ENCODE results near the gene MYO1F. TPM values are rescaled to one million over a fixed set of nuclear protein-coding genes. Genes with fewer than 3 reads are reported as not detected.

MYO1F gene
- total RNA-seq, 1 donor from 2014 or later = 0.10 TPM

GRCh38 chr19:8477889-8478288 lies 99.4 kb downstream of the MYO1F start:
- Mint-ChIP-seq H3K9me3 (ENCODE audit: unreplicated experiment) (peaks cover 12% of the 10 kb centered on the region), H3K4me3 (ENCODE audit: unreplicated experiment) (peak overlapping the region; percentile 16), H3K27ac (ENCODE audit: unreplicated experiment) (peak overlapping the region; percentile 72), H3K27me3 (ENCODE audit: unreplicated experiment) (peaks cover 5% of the 10 kb centered on the region), H3K4me1 (ENCODE audit: low read depth, unreplicated experiment) (peaks cover 8% of the 10 kb centered on the region), H3K36me3 (ENCODE audit: unreplicated experiment) (peaks cover 5% of the 10 kb centered on the region)
- DNase-seq = no peak
- TF ChIP-seq CTCF (IDR thresholded peaks at IDR 0.05; ENCODE audit: partially characterized antibody, unreplicated experiment) = no peak

- H3K27me3 Mint-ChIP-seq (ENCODE audit: unreplicated experiment) = peaks cover 5% of the 10 kb centered on the region
- peaks cover 12% of the 10 kb centered on the region for H3K9me3 Mint-ChIP-seq (ENCODE audit: unreplicated experiment)
- H3K4me1 Mint-ChIP-seq (ENCODE audit: low read depth, unreplicated experiment) = peaks cover 8% of the 10 kb centered on the region
- H3K4me3 Mint-ChIP-seq (ENCODE audit: unreplicated experiment) = no peak overlapping the region
- H3K27ac Mint-ChIP-seq (ENCODE audit: unreplicated experiment) = no peak overlapping the region
- no peak for DNase-seq
- H3K36me3 Mint-ChIP-seq (ENCODE audit: unreplicated experiment) = peaks cover 5% of the 10 kb centered on the region
- TF ChIP-seq CTCF (IDR thresholded peaks at IDR 0.05; ENCODE audit: partially characterized antibody, unreplicated experiment) = no peak
Measured at GRCh38 chr19:8476524-8476923, 100.7 kb downstream of the MYO1F start.

DNA sequence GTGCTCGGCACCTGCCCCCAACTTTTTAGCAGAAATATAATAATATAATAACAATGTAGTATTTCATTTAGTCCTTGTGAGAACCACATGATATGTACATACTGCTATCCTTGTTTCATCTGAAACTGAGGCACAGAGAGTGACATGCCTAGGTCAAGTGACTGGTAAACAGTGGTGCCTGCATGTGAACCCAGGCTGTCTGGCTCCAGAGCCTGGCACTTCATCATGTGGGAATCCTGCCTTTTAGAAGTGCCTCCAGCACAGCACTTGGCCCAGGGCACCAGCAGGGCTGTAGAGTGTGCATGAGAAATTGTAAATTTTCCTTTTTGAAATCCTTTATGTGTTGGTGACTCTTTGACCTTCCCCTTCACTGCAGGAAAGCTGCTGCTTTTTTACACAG lies 102.2 kb downstream of the MYO1F start:
- no peak overlapping the region for H3K27ac Mint-ChIP-seq (ENCODE audit: unreplicated experiment)

DNA sequence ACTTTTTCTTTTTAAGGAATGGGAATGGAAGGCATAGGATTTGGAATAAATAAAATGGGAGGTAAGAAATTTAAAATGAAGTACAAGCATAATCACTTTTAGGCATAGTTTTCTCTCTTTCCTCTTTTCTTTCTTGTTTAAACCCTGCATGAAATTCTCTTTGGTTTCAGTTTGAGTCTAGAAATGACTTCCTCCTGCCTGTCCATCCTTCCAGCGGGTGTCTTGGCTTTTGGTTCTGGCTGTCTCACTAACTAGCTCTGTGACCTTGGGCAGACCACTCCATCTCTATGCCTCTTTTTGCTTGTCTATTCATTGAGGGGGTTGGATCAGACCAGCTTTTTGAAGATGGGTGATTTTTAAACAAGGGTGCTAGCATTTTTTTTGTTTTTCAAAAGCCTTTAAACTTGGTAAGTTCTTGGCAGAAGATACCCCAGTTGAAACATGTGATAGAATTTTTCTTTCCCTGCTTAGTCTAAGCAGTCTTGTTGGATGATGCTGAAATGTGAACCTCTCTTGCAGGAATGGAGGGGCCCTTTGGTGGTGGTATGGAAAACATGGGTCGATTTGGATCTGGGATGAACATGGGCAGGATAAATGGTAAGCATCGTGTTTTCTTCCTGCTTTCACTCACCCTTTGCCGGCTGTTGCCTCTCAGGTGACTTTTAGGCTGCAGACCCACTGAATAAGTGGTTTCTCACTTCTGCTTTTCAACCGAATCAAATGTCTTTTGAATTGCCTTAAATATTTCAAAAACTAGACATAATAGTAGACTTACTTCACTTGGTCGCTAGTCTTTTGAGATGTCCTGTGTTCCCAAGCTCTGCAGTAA lies 103.4 kb downstream of the MYO1F start:
- H3K9me3 Mint-ChIP-seq (ENCODE audit: unreplicated experiment) = peaks cover 6% of the 10 kb centered on the region
- H3K4me3 Mint-ChIP-seq (ENCODE audit: unreplicated experiment) = no peak overlapping the region
- peak overlapping the region; percentile 67 for H3K27ac Mint-ChIP-seq (ENCODE audit: unreplicated experiment)
- H3K36me3 Mint-ChIP-seq (ENCODE audit: unreplicated experiment) = no peaks in the 10 kb centered on the region
- H3K27me3 Mint-ChIP-seq (ENCODE audit: unreplicated experiment) = peaks cover 6% of the 10 kb centered on the region
- H3K4me1 Mint-ChIP-seq (ENCODE audit: low read depth, unreplicated experiment) = peaks cover 5% of the 10 kb centered on the region
- no peak for TF ChIP-seq CTCF (IDR thresholded peaks at IDR 0.05; ENCODE audit: partially characterized antibody, unreplicated experiment)
- no peak for DNase-seq

More for the DNA sequence above, 102.2 kb downstream of the MYO1F start:
- peaks cover 6% of the 10 kb centered on the region for H3K9me3 Mint-ChIP-seq (ENCODE audit: unreplicated experiment)
- peaks cover 6% of the 10 kb centered on the region for H3K27me3 Mint-ChIP-seq (ENCODE audit: unreplicated experiment)
- no peak for DNase-seq
- TF ChIP-seq CTCF (IDR thresholded peaks at IDR 0.05; ENCODE audit: partially characterized antibody, unreplicated experiment) = no peak
- H3K4me1 Mint-ChIP-seq (ENCODE audit: low read depth, unreplicated experiment) = peaks cover 5% of the 10 kb centered on the region
- no peak overlapping the region for H3K4me3 Mint-ChIP-seq (ENCODE audit: unreplicated experiment)
- H3K36me3 Mint-ChIP-seq (ENCODE audit: unreplicated experiment) = no peaks in the 10 kb centered on the region

Other genes with a start within 250 kb of the MYO1F start
- 8.9 TPM for gene KANK3, start 234.2 kb downstream of the MYO1F start, total RNA-seq (ENCODE audit: unreplicated experiment)
- gene ANGPTL4, start 213.3 kb downstream of the MYO1F start, total RNA-seq (ENCODE audit: unreplicated experiment) = 0.51 TPM
- 137 TPM for gene RAB11B, start 187.1 kb downstream of the MYO1F start, total RNA-seq (ENCODE audit: unreplicated experiment)
- gene MARCHF2, start 164.1 kb downstream of the MYO1F start, total RNA-seq (ENCODE audit: unreplicated experiment) = 47.7 TPM
- 184 TPM for gene HNRNPM, start 132.5 kb downstream of the MYO1F start, total RNA-seq (ENCODE audit: unreplicated experiment)
- 0.49 TPM for gene PRAM1, start 74.8 kb downstream of the MYO1F start, total RNA-seq (ENCODE audit: unreplicated experiment)
- 27.2 TPM for gene ZNF414, start 63.3 kb downstream of the MYO1F start, total RNA-seq (ENCODE audit: unreplicated experiment)
- 87.6 TPM for gene ADAMTS10, start 33.3 kb upstream of the MYO1F start, total RNA-seq (ENCODE audit: unreplicated experiment)
- gene NFILZ, start 53.2 kb upstream of the MYO1F start, total RNA-seq (ENCODE audit: unreplicated experiment) = not detected
- gene ACTL9, start 121.4 kb upstream of the MYO1F start, total RNA-seq (ENCODE audit: unreplicated experiment) = not detected
- gene OR2Z1, start 144.2 kb upstream of the MYO1F start, total RNA-seq (ENCODE audit: unreplicated experiment) = not detected